ACC112 (cell line): ENCODE results near the gene CRKL.

Experiments used
- H2AFZ ChIP-seq: fragments of 200-600 bp; sonication (generic); one replicate; pipeline ENCODE4 v1.6.0; 2017; ENCODE audit warnings: antibody characterized with exemption, low read length; ENCODE audit not compliant: unreplicated experiment
- H3K27ac ChIP-seq: fragments of 200-600 bp; sonication (generic); 2 replicates; pipeline ENCODE4 v1.5.1; 2014; ENCODE audit warnings: low read depth, mild to moderate bottlenecking, antibody characterized with exemption, low read length, moderate library complexity
- H3K27me3 ChIP-seq: fragments of 200-600 bp; sonication (generic); 2 replicates; pipeline ENCODE4 v1.6.1; 2014; ENCODE audit warnings: mild to moderate bottlenecking, antibody characterized with exemption, low read length, moderate library complexity, mixed read lengths; ENCODE audit not compliant: insufficient read depth
- H3K36me3 ChIP-seq: fragments of 200-600 bp; sonication (generic); 2 replicates; pipeline ENCODE4 v1.6.1; 2016; ENCODE audit warnings: mild to moderate bottlenecking, antibody characterized with exemption, low read length, moderate library complexity, mixed read lengths; ENCODE audit not compliant: insufficient read depth
- H3K4me1 ChIP-seq: fragments of 200-600 bp; sonication (generic); one replicate; pipeline ENCODE4 v1.6.1; 2016; ENCODE audit warnings: low read length, mixed read lengths; ENCODE audit not compliant: insufficient read depth, unreplicated experiment, control insufficient read depth
- H3K4me3 ChIP-seq: fragments of 200-600 bp; sonication (generic); 2 replicates; pipeline ENCODE4 v1.5.1; 2014; ENCODE audit warnings: mild to moderate bottlenecking, low read depth, low read length
- H3K79me2 ChIP-seq: fragments of 200-600 bp; sonication (generic); one replicate; pipeline ENCODE4 v1.6.0; 2016; ENCODE audit warnings: low read length; ENCODE audit not compliant: control insufficient read depth, unreplicated experiment, insufficient read depth

Gene CRKL

DNA sequence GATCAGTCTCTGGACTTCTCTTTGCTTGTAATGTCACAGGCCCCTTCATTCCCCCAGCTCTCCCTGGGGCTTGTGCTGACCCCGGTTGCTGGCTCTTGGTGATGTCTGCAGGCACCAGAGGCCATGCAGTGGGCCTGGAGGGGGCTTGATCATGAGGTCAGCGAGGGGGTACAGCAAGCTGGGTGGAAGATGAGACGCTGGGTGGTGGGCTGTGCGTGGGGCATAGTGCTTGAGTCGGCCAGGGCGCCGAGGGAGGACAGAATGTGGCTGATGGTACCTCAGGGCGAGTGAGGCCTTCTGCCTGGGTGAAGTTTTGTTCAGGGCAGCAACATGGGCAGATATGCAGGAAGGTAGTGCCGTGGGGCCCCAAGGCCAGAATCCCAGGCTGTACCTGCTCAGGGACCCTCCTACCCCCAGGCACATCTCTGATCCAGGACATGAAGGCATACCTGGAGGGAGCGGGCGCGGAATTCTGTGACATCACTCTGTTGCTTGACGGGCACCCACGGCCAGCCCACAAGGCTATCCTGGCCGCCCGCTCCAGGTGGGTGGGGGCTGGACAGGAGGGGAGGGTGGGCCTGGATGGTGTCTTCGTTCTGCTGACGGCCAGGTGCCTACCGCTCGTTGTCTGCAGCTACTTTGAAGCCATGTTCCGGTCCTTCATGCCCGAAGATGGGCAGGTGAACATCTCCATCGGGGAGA is 78.3 kb downstream of the CRKL start:
- peaks cover 9% of the 10 kb centered on the region for H3K79me2 ChIP-seq
- no peak overlapping the region for H3K27ac ChIP-seq
- no peaks in the 10 kb centered on the region for H3K27me3 ChIP-seq
- no peaks in the 10 kb centered on the region for H3K36me3 ChIP-seq
- H2AFZ ChIP-seq: no peak overlapping the region
- peaks cover 9% of the 10 kb centered on the region for H3K4me1 ChIP-seq
- no peak overlapping the region for H3K4me3 ChIP-seq

- Histone ChIP-seq H2AFZ (no peak overlapping the region), H3K4me3 (no peak overlapping the region), H3K36me3 (no peaks in the 10 kb centered on the region), H3K79me2 (peaks cover 14% of the 10 kb centered on the region), H3K4me1 (peaks cover 10% of the 10 kb centered on the region), H3K27ac (no peak overlapping the region), H3K27me3 (no peaks in the 10 kb centered on the region)
These were observed 78.8 kb downstream of the CRKL start for GRCh38 chr22:20996031-20996410.

- Histone ChIP-seq H3K79me2 (peaks cover 18% of the 10 kb centered on the region), H2AFZ (no peak overlapping the region), H3K27ac (no peak overlapping the region), H3K4me3 (no peak overlapping the region), H3K27me3 (no peaks in the 10 kb centered on the region), H3K4me1 (peaks cover 10% of the 10 kb centered on the region), H3K36me3 (no peaks in the 10 kb centered on the region)
These were observed 79.7 kb downstream of the CRKL start for GRCh38 chr22:20996598-20997535.

- H3K36me3 ChIP-seq: no peaks in the 10 kb centered on the region
- H3K4me1 ChIP-seq: peaks cover 10% of the 10 kb centered on the region
- H3K27me3 ChIP-seq: no peaks in the 10 kb centered on the region
- no peak overlapping the region for H3K27ac ChIP-seq
- no peak overlapping the region for H3K4me3 ChIP-seq
- no peak overlapping the region for H2AFZ ChIP-seq
- H3K79me2 ChIP-seq: peaks cover 18% of the 10 kb centered on the region
These were observed 80.5 kb downstream of the CRKL start for GRCh38 chr22:20997536-20998257.

DNA sequence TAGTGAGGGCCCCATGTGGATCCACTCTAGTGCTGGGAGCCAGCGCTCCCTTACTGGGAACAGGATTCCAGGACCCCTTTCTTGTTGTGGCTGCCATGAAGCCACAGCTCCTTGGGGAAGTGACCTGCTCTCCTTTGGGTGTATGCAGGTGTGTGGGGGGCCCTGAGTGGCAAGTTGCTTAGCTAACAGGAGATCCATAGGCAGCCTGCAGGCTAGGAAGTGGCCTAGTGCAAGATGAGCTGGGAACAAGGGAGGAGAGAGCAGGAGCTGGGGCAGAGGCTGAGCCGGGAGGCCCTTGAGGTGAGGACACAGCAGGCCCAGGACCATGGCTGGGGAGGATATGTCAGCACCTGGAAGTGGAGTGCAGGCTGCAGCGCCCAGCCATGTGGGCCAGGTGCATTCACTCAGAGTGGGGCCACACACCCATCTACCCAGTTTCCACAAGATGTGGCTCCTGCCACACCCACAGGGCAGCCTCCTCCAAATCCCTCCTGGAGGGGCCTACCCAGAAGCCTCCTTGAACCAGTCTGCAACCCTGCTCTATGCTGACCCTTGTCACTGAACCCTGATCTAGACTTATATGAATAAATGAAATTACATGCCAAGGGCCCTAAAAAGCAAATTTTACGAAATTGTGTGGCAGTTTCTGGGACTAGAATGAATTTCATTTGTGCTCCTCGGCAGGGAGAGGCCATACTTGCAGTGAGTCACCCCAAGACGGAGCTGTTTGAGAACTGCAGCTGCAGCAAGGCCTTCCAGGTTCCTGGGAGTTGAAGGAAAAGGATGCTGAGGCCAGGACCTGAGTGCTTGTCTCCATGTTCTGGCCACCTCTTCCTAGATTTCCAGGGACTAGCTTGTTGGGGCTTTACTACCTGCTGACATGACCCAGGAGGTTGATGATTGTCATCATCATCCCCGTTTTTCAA is 81.5 kb downstream of the CRKL start:
- Histone ChIP-seq H3K27me3 (no peaks in the 10 kb centered on the region), H3K27ac (no peak overlapping the region), H2AFZ (no peak overlapping the region), H3K79me2 (peaks cover 24% of the 10 kb centered on the region), H3K36me3 (no peaks in the 10 kb centered on the region), H3K4me1 (peaks cover 18% of the 10 kb centered on the region), H3K4me3 (no peak overlapping the region)

DNA sequence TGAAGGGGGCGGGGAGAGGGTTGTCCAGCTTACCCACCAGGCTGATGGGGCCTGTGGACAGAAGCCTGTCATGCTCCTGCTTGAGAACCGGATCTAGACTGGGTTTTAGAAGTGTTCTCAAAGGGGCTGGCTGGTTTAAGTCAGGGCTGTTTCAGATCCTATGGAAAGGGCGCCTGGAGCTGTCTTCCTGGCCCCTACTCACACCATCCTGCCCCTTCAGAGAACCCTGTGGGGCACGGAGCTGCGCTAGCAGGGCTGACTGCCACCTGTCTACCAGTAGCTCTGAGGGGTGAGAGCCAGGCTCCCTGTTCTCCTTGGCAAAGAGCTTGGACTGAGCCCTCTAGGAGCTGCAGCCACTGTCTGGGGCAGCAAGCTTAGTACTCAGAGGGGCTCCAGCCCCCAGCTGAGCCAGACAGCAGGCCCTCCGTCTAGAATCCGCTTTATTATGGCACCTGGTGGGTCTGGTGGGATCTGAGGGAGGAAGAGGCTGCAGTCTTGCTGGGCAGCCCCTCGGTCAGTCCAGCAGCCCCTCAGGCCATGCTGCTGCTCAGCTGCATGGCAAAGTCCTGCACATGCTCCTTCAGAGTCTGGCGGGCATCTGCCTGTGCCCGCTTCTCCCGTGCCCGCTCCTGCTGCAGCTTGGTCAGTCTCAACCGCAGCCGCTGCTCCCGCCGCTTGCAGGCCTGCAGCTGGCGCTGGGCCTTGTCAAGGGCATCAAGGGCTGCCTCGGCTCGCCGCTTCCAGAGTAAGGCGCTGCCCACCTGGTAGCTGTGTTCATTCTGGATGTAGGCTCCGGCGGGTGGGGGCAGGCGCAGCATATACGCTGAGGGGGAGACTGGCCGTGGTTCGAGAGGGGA is 82.4 kb downstream of the CRKL start:
- H3K36me3 ChIP-seq: no peaks in the 10 kb centered on the region
- no peak overlapping the region for H2AFZ ChIP-seq
- H3K4me1 ChIP-seq: peaks cover 21% of the 10 kb centered on the region
- no peaks in the 10 kb centered on the region for H3K27me3 ChIP-seq
- peaks cover 27% of the 10 kb centered on the region for H3K79me2 ChIP-seq
- no peak overlapping the region; the same call in 1 of the 2 replicates for H3K4me3 ChIP-seq
- H3K27ac ChIP-seq: no peak overlapping the region

DNA sequence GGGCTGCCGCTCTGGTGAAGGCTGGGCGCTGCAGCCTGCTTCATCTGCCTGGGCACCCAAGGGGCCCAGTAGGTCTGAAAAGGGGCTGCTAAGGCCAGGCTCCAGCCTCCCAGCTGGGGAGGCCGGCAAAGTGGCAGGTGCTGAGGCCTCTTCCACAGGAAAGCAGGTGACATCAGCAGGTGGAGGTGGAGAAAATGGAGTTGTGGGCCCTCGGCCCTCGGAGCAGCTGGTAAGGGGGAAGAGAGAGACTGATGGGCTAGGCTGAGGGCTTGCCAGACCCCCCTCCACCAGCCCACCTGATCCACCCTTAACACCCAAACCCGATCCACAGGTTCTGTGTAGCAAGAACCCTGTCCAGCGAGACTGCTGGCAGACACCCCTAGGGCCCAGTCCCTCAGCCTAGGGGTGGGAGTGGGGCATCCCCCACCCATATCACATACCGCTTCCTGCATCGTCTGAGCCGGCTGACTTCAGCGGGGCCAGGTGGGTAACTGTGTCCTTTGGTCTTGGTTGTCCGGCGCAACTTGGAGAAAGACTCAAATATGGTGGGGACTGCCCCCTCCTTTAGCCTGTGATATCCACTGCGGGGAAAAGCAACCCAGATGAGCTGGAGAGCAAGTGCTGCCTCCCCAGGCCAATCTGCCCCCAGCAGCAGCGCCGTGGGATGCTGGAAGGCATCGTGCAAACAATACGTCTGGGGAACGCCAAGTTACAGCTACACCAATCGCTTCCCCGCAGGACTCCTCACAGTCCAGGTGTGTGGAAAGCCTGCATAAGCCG is 83.2 kb downstream of the CRKL start:
- Histone ChIP-seq H3K27ac (no peak overlapping the region), H3K4me1 (peaks cover 21% of the 10 kb centered on the region), H3K4me3 (peak overlapping the region; percentile 94), H3K27me3 (no peaks in the 10 kb centered on the region), H2AFZ (no peak overlapping the region), H3K36me3 (no peaks in the 10 kb centered on the region), H3K79me2 (peaks cover 27% of the 10 kb centered on the region)

DNA sequence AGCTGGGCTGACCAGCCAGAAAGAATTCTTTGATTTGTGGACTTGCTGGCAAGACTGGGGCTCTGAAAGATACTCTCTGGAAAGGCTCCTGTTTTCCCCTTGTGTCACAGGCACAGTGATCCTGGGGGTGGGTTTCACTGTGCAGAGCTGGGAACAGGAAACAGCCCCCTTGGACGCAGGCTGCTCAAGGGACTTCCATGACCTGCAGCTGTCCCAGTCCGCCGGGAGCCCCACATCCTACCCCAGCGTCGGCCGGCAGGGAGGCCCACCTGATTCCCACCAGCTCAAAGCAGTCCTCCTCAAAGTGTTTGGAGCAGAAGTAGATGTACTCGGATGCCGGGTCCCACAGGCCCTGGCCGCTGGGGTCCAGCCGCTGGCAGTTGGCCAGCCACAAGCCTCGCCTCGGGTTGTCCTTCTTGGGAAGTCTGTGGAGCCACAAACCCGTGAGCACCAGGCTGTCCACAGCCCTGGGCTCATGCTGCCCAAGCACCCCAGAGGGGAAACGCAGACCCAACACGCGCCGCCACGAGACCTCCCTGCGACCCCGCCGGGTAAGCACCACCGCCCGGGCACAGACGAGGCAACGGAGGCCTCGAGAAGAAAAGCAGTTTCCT is 83.9 kb downstream of the CRKL start:
- H3K36me3 ChIP-seq: no peaks in the 10 kb centered on the region
- H3K4me3 ChIP-seq: peak overlapping the region; percentile 94
- H3K79me2 ChIP-seq: peaks cover 27% of the 10 kb centered on the region
- H2AFZ ChIP-seq: peak overlapping the region; percentile 87
- no peaks in the 10 kb centered on the region for H3K27me3 ChIP-seq
- H3K27ac ChIP-seq: peak overlapping the region; percentile 96
- H3K4me1 ChIP-seq: peaks cover 21% of the 10 kb centered on the region
